ENCODE measurements around the gene ILK. TPM values are rescaled to one million over a fixed set of nuclear protein-coding genes. Genes with fewer than 3 reads are reported as not detected.
A peak's percentile ranks its signal among the peaks of the same experiment; 100 is the strongest.

ILK gene
- total RNA-seq, 1 experiment from 2014 or later = 53.4 TPM

DNA sequence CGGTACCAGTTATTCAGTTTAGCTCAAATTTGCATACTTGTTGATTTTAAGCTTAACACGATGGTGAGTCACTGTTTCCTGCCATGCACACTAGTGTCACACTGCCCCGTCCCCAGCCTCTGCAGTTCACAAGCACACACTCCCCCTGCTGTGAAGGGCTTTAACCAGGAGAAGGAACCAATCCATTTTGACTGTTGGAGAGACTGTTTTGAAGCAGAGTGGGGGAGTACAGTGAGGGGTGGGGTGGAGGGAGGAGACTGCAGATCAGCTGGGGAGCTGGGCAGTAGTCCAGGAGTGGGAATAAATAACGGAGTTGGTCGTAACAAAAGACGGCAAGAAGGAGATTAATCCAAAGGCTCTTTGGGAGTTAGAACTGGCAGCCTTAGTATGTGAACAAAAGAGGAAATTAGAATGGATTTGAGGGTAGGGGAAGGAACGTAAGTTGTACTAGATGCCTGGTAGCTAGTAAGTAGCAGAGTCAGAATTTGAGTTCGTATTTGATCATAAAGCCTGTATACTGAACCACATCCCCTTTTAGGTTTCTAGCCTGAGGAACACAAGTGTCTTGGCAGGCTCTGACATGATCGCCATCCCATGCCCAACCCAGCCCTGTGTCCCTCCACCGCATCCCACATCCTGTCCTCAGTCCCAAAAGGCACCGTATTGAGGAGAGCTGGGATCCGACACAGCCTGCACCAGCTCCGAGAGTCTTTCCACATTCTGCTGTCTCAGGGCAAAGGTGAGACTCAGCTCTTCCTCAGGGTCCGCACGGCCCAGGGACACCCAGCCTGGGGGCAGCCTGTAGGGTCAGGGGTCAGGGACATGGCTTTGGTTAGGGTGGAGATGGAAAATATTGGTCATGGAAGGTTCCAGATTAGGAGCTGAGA is 14.8 kb downstream of the ILK start:
- no peak for DNase-seq (ENCODE audit: extremely low read depth, low read depth)

DNA sequence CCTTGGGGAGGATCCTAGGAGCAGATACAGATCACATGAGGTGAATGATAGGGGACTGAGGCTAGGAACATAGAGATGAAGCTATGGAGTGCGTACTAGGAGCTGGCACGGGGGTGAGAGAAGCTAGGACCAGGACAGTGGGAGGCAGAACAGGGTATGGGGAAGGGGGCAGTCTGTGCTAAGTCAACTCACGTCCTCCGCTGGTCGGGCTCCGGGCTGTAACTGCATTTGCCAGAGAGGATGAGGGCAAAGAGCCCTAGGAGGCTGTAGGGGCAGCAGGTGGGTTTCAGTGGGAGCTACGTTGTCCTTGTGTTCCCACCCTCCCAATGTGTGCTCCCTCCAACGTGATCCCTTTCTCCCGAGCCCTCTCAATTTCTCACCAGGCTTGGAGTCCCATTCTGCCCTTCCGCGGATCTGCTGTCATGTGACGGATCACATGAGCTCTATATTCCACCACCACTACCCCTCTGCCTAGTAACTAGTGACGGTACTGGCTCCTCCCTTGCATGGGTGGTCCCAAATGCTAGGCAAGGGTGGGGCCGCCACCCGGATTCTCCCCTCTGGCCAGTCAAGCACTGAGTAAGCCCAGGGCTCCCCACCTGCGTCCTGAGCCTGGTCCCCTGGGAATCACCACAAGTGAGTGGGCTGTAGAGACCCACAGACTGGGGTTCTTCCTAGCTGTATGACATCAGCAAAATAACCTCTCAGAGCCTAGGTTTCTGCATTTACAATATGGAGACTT is 15.6 kb downstream of the ILK start, which contains the start of gene TPP1:
TSS of gene TPP1 (minus strand) at position 419 of the 742 bp plus-strand sequence. CDS start at position 397, 22 bp downstream.
- DNase-seq (ENCODE audit: extremely low read depth, low read depth) = peak; percentile 89

- DNase-seq (ENCODE audit: extremely low read depth, low read depth) = no peak
Observed at GRCh38 chr11:6620636-6621035, 17.1 kb downstream of the ILK start.

GRCh38 chr11:6621711-6622211 is 18.2 kb downstream of the ILK start:
- DNase-seq (ENCODE audit: extremely low read depth, low read depth) = no peak

DNA sequence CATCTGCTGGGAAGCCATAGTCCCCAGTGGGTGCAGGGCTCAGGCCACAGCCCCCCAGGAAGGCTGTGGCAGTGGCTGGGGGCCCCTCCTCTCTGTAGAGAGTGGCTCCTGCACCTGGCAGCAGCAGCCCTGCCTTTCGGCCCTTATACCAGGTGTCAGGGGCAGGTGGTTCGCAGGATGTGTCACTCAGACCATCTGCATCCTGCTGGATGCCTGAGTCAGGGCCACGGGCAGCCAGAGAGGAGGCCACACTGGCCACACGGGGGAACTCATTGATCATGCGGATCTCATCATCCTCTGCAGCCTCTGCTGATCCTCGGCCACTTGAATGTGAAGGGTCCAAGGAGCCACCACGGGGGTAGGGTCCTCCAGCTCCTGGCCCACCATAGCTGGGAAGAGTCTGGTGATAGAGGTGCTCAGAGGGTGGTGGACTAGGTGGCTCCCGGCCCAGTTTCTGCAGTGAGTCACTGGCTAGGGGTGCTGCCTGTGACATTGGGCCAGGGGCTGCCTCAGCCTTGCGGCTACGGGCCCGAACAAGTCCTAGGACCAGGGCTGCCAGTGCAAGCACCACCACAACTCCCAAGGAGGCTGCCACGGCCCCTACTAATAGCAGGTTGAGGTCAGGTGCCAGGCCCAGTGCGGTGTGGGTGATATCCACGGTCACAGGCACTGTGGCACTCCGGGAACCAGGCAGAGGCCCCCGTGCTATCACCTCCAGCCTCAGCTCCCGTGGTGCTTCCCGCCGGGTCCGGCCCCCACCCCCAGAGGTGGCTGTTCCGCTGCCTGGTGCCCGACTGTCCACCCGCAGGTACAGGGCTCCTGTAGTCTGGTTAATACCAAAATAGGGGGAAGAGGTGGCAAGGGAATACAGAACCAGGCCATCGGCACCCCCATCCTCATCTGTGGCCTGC is 18.9 kb downstream of the ILK start:
- no peak for DNase-seq (ENCODE audit: extremely low read depth, low read depth)

DNA sequence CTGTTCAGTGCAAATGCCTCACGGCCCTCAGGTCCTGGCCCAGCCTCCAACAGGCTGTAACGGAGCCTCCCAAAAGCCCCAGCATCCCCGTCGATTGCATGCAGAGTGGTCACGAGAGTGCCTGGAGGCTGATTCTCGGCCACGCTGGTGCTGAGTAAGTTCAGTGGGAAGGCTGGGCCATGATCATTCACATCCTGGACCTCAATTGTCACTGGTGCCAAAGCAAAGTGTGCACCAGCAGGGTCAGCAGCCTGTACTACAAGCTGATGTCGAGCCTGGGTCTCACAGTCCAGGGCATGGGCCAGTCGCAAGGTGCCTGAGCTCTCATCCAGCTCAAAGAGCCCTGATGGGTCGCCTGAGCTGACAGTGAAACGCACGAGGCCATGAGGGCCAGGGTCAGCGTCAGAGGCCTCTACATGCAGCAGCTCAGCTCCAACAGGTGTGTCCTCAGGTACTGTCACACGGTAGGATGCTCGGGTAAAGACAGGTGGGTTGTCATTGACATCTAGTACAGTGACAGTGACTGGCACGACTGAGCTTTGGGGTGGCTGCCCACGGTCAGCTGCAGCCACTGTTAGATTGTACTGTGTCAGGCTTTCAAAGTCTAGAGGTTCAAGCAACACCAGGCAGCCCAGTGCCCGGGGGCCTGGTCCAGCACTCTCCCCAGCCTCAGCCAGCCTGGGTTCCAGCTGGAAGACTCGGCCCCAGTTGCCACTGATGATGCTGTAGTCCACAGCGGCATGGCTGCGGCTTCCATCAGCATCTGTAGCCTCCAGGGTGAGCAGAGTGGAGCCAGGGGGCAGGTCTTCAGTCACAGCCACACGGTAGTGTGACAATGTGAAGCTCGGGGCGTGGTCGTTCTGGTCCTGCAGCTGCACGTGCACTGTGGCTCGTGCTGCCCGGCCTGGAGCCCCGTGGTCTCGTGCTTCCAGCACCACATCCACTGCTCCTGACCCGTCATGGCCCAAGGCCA is 20.1 kb downstream of the ILK start:
- DNase-seq (ENCODE audit: extremely low read depth, low read depth) = no peak

DNA sequence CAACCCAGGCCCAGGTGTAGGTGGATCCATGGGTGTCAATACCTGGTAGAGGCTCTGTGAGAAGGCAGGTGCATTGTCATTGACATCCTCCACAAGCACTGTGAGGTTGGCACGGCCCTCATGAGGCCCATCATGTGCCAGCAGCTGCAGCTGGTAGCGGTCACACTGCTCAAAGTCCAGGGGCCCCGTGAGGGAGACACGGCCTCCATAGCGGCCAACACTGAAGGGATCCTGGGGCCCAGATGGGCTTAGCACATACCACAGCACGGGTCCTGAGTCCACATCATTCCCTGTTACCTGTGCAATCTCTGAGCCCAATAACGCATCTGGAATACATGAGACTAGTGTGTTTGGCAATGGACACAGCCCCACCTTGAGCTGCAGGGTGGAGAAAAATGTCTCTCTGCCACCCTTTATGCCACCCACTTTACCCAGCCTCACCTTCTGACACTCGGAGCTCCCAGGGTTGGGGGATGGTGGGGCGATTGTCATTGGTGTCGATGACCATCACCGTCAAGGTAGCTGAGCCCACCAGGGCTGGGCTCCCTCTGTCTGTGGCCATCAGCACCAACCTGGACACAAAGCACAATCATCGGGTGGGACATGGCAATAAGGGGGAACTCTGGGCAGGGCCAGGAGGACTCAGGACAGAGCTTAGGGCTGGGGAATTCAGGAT is 21.7 kb downstream of the ILK start:
- no peak for DNase-seq (ENCODE audit: extremely low read depth, low read depth)

DNA sequence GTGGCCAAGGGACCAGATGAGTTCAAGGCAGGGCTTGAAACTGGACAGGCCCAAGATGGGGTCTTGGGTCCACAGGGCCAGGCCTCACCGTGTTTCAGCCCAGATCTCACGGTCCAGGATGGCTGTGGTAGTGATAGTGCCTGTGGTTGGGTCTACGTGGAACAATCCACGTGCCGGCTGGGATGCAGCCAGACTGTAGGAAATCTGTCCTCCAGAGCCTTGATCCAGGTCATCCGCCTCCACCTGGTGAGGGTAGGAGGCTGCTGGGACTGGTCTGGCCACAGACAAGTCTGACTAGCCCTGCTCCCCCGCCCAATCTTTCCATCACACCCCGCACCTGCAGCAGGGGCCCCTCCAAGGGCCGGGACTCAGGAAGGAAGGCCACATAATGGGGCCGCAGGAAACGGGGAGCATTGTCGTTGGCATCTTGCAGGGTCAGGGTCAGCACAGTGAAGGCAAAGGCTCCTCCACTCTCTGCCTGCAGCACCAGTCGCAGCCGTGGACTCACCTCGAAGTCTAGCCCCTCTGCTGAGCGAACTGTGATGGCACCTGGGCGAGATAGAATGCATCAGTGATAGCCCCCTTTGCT is 22.4 kb downstream of the ILK start:
- DNase-seq (ENCODE audit: extremely low read depth, low read depth) = no peak

DNA sequence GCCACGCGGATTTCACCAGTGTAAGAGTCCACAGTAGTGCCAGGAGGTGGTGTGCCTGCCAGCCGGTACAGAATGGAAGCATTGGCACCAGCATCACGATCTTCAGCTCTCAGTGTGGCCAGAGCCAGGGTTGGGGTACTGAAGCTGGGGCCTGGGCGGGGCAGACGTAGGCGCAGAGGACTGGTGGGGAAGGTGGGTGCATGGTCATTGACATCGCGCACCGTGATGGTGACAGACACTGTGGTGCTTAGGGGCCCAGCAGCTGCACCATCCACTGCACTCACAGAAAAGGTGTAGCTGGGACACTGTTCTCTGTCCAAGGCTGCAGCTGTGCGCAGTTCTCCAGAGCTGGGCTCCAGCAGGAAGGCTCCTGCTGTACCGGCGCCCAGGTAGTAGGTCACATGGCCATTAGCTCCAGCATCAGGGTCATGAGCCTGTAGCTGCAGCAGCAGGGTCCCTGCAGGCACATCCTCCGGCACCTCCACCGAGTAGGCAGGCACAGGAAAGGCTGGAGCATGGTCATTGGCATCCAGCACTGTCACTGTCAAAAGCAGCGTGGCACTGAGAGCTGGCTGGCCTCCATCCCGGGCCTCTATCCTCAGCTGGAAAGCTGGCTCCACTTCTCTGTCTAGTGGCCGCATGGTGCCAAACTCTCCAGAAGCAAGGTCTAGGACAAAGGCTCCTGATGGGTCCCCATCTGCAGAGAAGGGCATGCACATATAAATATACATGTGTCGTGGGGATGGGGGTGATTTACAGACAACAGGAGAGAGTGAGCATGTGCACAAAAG is 23.6 kb downstream of the ILK start:
- no peak for DNase-seq (ENCODE audit: extremely low read depth, low read depth)

DNA sequence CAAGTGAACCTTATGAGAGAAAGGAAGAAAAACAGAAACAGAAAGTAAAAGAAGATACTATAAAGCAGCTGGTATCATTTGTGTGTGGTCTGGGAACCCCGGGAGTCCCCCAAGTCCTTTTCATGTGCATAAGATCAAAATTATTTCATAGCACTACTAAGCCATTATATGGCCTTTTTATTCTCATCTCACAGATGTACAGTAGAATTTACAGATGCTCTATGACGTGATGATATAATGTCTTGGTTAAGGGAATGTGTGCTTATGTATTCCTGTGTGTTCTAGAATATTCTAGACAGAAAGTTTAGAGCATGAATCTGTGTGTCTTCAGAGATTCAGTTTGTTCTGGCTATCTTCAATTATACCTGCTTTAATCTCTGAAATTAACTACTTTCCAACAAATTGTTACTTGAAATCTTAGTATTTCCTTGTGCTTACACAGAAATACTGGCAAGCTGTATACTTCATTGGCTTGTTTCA is 24.2 kb downstream of the ILK start:
- no peak for DNase-seq (ENCODE audit: extremely low read depth, low read depth)

GRCh38 chr11:6628526-6628925 is 25.0 kb downstream of the ILK start:
- no peak for DNase-seq (ENCODE audit: extremely low read depth, low read depth)

GRCh38 chr11:6629573-6629891 is 26.0 kb downstream of the ILK start:
- DNase-seq (ENCODE audit: extremely low read depth, low read depth) = no peak

DNA sequence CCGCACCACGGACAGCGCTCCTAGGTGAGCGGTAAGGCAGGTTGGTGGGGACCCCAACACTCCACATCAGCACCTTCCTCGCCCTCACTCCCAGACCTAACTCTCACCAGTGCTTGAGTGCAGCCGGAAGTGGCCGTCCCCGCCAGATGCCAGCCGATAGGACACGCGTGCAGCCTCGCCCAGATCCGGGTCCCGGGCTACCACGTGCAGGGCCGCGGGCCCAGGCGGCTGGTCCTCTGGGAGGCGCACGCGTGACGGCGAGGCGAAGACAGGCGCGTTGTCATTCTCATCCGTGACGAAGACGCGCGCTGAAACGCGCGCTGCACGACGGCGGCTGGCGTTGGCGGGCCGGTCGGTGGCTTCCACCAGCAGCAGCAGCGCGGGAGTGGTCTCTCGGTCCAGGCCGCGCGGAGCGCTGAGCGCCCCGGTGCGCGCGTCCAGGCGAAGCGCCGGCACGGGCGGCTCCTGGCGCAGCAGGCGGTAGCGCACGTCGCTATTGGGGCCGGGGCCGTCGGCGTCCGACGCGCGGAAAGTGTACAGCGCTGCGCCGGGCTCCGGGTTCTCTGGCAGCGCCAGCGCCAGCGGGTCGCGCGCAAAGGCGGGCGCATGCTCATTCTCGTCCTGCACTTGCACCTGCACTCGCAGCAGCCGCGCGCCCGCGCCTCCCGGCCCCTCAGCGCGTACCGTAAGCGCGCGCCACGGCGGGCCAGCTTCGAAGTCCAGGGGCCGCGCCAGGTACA is 26.5 kb downstream of the ILK start:
- DNase-seq (ENCODE audit: extremely low read depth, low read depth) = no peak

- DNase-seq (ENCODE audit: extremely low read depth, low read depth) = no peak
Observed at GRCh38 chr11:6630632-6631291, 27.2 kb downstream of the ILK start.

GRCh38 chr11:6631361-6631890 is 27.9 kb downstream of the ILK start:
- no peak for DNase-seq (ENCODE audit: extremely low read depth, low read depth)

All from NCI-H460 (cell line).